CD14-positive monocyte (primary cell): ENCODE results near the gene PREX1. TPM values are rescaled to one million over a fixed set of nuclear protein-coding genes. Genes with fewer than 3 reads are reported as not detected.
"Not testable (repeated sequence)": the region's sequence is repeated elsewhere in the genome, so short reads cannot be mapped to it uniquely, and the experiment has no call there.

Experiments used
- DNase-seq, 3 donors: peaks; one replicate each; pipeline ENCODE4 v3.0.0-alpha.2; 2011 to 2022
- H2AFZ ChIP-seq: 2 replicates; pipeline ENCODE4 v1.6.0; 2012; ENCODE audit warnings: mild to moderate bottlenecking, low read depth, low read length, inconsistent platforms; ENCODE audit not compliant: insufficient read depth, poor library complexity, severe bottlenecking
- H3K27ac ChIP-seq, 2 donors: 1 replicate in 1 of 2; 2 replicates in 1 of 2; pipeline ENCODE4 v1.5.1; 2012 to 2013; ENCODE audit warnings: low read length in 2 of 2, control low read depth in 1 of 2, inconsistent platforms in 1 of 2, low read depth in 1 of 2, mild to moderate bottlenecking in 1 of 2
- H3K27me3 ChIP-seq, 2 donors: one replicate each; pipeline versions ENCODE4 v1.6.0 to v1.6.1; 2011 to 2013; ENCODE audit warnings: low read length in 2 of 2; ENCODE audit not compliant: control insufficient read depth in 2 of 2, insufficient read depth in 2 of 2
- H3K36me3 ChIP-seq, 2 donors: replicated peaks in 1 of 2; 1 replicate in 1 of 2; 2 replicates in 1 of 2; pipeline versions ENCODE4 v1.5.1 to v1.6.1; 2012 to 2013; ENCODE audit warnings: low read length in 2 of 2, control low read depth in 1 of 2, inconsistent platforms in 1 of 2, mild to moderate bottlenecking in 1 of 2; ENCODE audit not compliant: insufficient read depth in 2 of 2, control insufficient read depth in 1 of 2
- H3K4me1 ChIP-seq, 2 donors: 1 replicate in 1 of 2; 2 replicates in 1 of 2; pipeline versions ENCODE4 v1.5.1 to v1.6.1; 2012 to 2013; ENCODE audit warnings: low read length in 2 of 2, control low read depth in 1 of 2, inconsistent platforms in 1 of 2, mild to moderate bottlenecking in 1 of 2, moderate library complexity in 1 of 2; ENCODE audit not compliant: insufficient read depth in 2 of 2, control insufficient read depth in 1 of 2
- H3K4me2 ChIP-seq: replicated peaks from 2 replicates; pipeline ENCODE3; 2012; ENCODE audit warnings: low read length, moderate library complexity, mild to moderate bottlenecking; ENCODE audit not compliant: poor library complexity, severe bottlenecking; ENCODE audit errors: extremely low read depth
- H3K4me3 ChIP-seq, 3 experiments: fragments of 200-600 bp in 1 of 3; sonication (generic) in 1 of 3; replicated peaks in 1 of 3; 1 replicate in 2 of 3; 2 replicates in 1 of 3; pipeline ENCODE4 v1.5.1; 2011 to 2013; ENCODE audit warnings: low read length in 3 of 3, mild to moderate bottlenecking in 3 of 3, control low read depth in 2 of 3, low read depth in 2 of 3, inconsistent platforms in 1 of 3, moderate library complexity in 1 of 3
- H3K79me2 ChIP-seq: 2 replicates; pipeline ENCODE4 v1.6.0; 2012; ENCODE audit warnings: mild to moderate bottlenecking, control low read depth, inconsistent platforms, low read length, moderate library complexity; ENCODE audit not compliant: insufficient read depth
- H3K9ac ChIP-seq: 2 replicates; pipeline ENCODE4 v1.6.0; 2017; ENCODE audit warnings: low read length, mild to moderate bottlenecking; ENCODE audit not compliant: insufficient read depth, poor library complexity, severe bottlenecking
- H3K9me3 ChIP-seq, 2 donors: replicated peaks in 1 of 2; 1 replicate in 1 of 2; 2 replicates in 1 of 2; pipeline versions ENCODE4 v1.5.1 to v1.6.1; 2012 to 2013; ENCODE audit warnings: low read length in 2 of 2, control low read depth in 1 of 2; ENCODE audit not compliant: control insufficient read depth in 1 of 2, insufficient read depth in 1 of 2
- H4K20me1 ChIP-seq: 2 replicates; pipeline ENCODE4 v1.6.0; 2012; ENCODE audit warnings: mild to moderate bottlenecking, low read length, control low read depth, moderate library complexity; ENCODE audit not compliant: insufficient read depth
- H3K27ac Mint-ChIP-seq, 7 donors: one replicate each; pipeline ENCODE4 v1.8.0; 2020; ENCODE audit warnings: mild to moderate bottlenecking in 7 of 7, mixed read lengths in 7 of 7, moderate library complexity in 6 of 7, inconsistent platforms in 2 of 7
- H3K27me3 Mint-ChIP-seq, 3 donors: one replicate each; pipeline ENCODE4 v1.8.0; 2021 to 2022; ENCODE audit warnings: low read depth in 3 of 3, mild to moderate bottlenecking in 3 of 3, mixed read lengths in 3 of 3, moderate library complexity in 3 of 3, inconsistent platforms in 1 of 3
- H3K36me3 Mint-ChIP-seq, 2 donors: one replicate each; pipeline ENCODE4 v1.8.0; 2020; ENCODE audit warnings: mixed read lengths in 2 of 2, inconsistent platforms in 1 of 2, mild to moderate bottlenecking in 1 of 2
- H3K4me1 Mint-ChIP-seq: one replicate; pipeline ENCODE4 v1.8.0; 2020; ENCODE audit warnings: mild to moderate bottlenecking, mixed read lengths
- H3K4me3 Mint-ChIP-seq, 2 donors: one replicate each; pipeline ENCODE4 v1.8.0; 2020; ENCODE audit warnings: mild to moderate bottlenecking in 2 of 2, mixed read lengths in 2 of 2, moderate library complexity in 1 of 2
- H3K9me3 Mint-ChIP-seq, 7 donors: one replicate each; pipeline ENCODE4 v1.8.0; 2020 to 2022; ENCODE audit warnings: mixed read lengths in 7 of 7, mild to moderate bottlenecking in 6 of 7, moderate library complexity in 6 of 7, inconsistent platforms in 2 of 7
- WGBS: methylation state at CpG from one replicate; pipeline ENCODE4 v1.1.5; 2013; ENCODE audit warnings: missing lambda C conversion rate; ENCODE audit not compliant: insufficient coverage; 5-methylcytosine and 5-hydroxymethylcytosine counted together
- intact Hi-C, 2 donors: fragments of 100-400 bp; cut with micrococcal nuclease; formaldehyde crosslinking; loops; one replicate each; pipeline versions ENCODE4 v1.15.0 to v1.15.1; 2023
- polyA plus RNA-seq, 3 donors: library from polyadenylated mRNA; depleted of rRNA in 1 of 3; unstranded in 2 of 3; stranded (reverse) in 1 of 3; fragments of 300-500 nt in 2 of 3; fragments of >200 nt in 1 of 3; fragmentation: Illumina TruSeq in 2 of 3; gene quantifications; 1 replicate in 2 of 3; 2 replicates in 1 of 3; pipeline ENCODE4 v1.2.3, GENCODE V29; 2012 to 2021
- TF ChIP-seq, protein P1 (sequence below): fragments of 200-600 bp; IDR thresholded peaks from one replicate; pipeline ENCODE4 v1.8.0; 2022; ENCODE audit warnings: antibody characterized with exemption, mild to moderate bottlenecking

The PREX1 gene
- polyA plus RNA-seq, 3 donors, result 24.3 to 114 (median 27.5) TPM

DNA sequence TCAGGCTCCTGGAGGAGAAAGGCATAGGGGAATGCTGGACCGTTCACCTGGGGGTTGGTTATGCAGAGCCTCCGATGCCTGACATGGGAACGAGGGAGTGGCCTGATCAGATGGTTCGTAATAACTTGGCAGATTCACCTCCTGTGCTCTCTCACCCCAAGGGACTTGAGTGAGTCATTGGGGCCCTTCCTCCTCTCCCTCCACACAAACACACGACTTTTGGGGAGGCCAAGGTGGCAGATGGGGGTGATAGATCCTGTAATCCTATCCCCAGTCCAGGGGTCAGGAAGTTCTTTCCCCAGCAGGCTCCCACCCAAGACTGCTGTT lies 48.1 kb upstream of the PREX1 start:
- Histone ChIP-seq H3K79me2 (peaks cover 3% of the 10 kb centered on the region), H3K27ac (peak overlapping the region in 1 of 2 donors; percentile 68), H4K20me1 (no peaks in the 10 kb centered on the region), H2AFZ (peak overlapping the region; percentile 6), H3K4me1 (peaks cover 53 to 78% of the 10 kb centered on the region in 2 donors), H3K36me3 (no peaks in the 10 kb centered on the region), H3K27me3 (no peaks in the 10 kb centered on the region), H3K4me2 (peak overlapping the region; percentile 32), H3K4me3 (peak overlapping the region in 1 of 3 experiments; percentile 40), H3K9me3 (no peaks in the 10 kb centered on the region), H3K9ac (no peak overlapping the region)
- Mint-ChIP-seq H3K27ac (peak overlapping the region in 5 of 7 donors; percentile 69 to 89 (median 82)), H3K36me3 (no peaks in the 10 kb centered on the region), H3K4me1 (peaks cover 54% of the 10 kb centered on the region), H3K4me3 (peak overlapping the region in 1 of 2 donors; percentile 52), H3K9me3 (peaks cover 0 to 6% (median 0%) of the 10 kb centered on the region in 7 donors), H3K27me3 (no peaks in the 10 kb centered on the region)
- intact Hi-C loops, result no loop called here
- WGBS, result no CpG with 5 or more reads among the region's 5 CpGs
- TF ChIP-seq, protein P1, sequence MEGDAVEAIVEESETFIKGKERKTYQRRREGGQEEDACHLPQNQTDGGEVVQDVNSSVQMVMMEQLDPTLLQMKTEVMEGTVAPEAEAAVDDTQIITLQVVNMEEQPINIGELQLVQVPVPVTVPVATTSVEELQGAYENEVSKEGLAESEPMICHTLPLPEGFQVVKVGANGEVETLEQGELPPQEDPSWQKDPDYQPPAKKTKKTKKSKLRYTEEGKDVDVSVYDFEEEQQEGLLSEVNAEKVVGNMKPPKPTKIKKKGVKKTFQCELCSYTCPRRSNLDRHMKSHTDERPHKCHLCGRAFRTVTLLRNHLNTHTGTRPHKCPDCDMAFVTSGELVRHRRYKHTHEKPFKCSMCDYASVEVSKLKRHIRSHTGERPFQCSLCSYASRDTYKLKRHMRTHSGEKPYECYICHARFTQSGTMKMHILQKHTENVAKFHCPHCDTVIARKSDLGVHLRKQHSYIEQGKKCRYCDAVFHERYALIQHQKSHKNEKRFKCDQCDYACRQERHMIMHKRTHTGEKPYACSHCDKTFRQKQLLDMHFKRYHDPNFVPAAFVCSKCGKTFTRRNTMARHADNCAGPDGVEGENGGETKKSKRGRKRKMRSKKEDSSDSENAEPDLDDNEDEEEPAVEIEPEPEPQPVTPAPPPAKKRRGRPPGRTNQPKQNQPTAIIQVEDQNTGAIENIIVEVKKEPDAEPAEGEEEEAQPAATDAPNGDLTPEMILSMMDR, result no peak
- DNase-seq, result peak; percentile 63 to 79 (median 64)

DNA sequence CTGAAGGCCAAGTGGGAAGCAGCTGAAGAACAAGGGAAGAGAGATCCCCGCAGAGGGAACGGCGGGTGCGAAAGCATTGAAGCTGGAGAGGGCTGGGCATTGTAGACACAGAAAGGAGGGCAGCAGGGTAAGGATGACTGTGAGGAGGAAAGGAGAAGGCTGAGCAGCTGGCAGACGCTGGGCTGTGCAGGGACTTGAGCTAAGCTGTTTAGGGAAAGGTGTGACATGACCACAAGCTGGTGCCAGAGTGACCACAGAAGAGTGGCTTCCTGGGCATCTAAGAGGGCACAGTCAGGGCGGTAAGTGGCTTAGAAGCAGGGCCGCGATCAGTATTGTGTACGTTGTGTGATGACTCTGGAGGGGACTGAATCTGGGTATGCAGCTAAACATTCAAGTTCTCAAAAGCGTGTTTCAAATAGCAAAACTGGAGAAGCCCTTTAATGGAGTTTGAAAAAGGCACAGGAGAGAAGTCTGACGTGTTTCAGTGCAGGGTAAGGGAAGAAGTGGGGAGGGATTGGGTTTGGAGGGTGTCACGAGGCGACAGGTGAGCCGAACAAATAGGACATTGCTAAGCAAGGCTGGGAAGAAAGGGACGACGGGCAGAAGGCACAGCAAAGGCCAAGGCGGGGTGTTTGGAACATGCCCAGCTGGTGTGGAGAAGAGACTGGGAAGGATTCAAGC lies 47.6 kb upstream of the PREX1 start:
- peak overlapping the region in 1 of 2 donors; percentile 68 for H3K27ac ChIP-seq
- H3K9me3 ChIP-seq, result no peaks in the 10 kb centered on the region
- no peaks in the 10 kb centered on the region for H3K27me3 ChIP-seq
- no peaks in the 10 kb centered on the region for H4K20me1 ChIP-seq
- peak overlapping the region; percentile 32 for H3K4me2 ChIP-seq
- H3K36me3 Mint-ChIP-seq, result no peaks in the 10 kb centered on the region
- peak overlapping the region in 1 of 3 experiments; percentile 40 for H3K4me3 ChIP-seq
- WGBS, result 72% methylated on average over 17 of the region's 17 CpGs
- peaks cover 3% of the 10 kb centered on the region for H3K79me2 ChIP-seq
- no peak for DNase-seq
- peaks cover 52 to 79% of the 10 kb centered on the region in 2 donors for H3K4me1 ChIP-seq
- H3K4me3 Mint-ChIP-seq, result peak overlapping the region in 1 of 2 donors; percentile 52
- H3K9ac ChIP-seq, result no peak overlapping the region
- intact Hi-C loops, result no loop called here
- peaks cover 0 to 6% (median 0%) of the 10 kb centered on the region in 7 donors for H3K9me3 Mint-ChIP-seq
- peak overlapping the region; percentile 20 for H2AFZ ChIP-seq
- H3K4me1 Mint-ChIP-seq, result peaks cover 56% of the 10 kb centered on the region
- TF ChIP-seq, protein P1, result no peak
- peak overlapping the region in 6 of 7 donors; percentile 44 to 89 (median 75) for H3K27ac Mint-ChIP-seq
- no peaks in the 10 kb centered on the region for H3K27me3 Mint-ChIP-seq
- H3K36me3 ChIP-seq, result no peaks in the 10 kb centered on the region

DNA sequence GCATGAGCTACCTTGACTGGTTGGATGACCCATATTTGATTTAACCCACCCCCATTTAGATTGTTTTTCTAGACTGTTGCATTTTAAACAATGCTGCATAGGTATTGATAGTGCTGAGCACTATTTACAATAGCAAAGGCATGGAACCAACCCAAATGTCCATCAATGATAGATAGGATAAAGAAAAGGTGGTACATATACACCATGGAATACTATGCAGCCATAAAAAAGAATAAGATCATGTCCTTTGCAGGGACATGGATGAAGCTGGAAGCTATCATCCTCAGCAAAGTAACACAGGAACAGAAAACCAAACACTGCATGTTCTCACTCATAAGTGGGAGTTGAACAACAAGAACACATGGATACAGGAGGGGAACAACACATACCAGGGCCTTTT lies 41.6 kb upstream of the PREX1 start:
- intact Hi-C loops, H3K9ac ChIP-seq, H3K36me3 Mint-ChIP-seq, H3K4me3 Mint-ChIP-seq, H3K27me3 Mint-ChIP-seq, H2AFZ ChIP-seq, DNase-seq, H3K9me3 ChIP-seq, H3K79me2 ChIP-seq, H3K36me3 ChIP-seq, H3K9me3 Mint-ChIP-seq, H3K4me2 ChIP-seq, H4K20me1 ChIP-seq, H3K4me3 ChIP-seq, H3K27me3 ChIP-seq, H3K27ac ChIP-seq: not testable (repeated sequence)
- peaks cover 46 to 56% of the 10 kb centered on the region in 2 donors for H3K4me1 ChIP-seq
- Mint-ChIP-seq H3K27ac (peak overlapping the region in 1 of 7 donors; percentile 46), H3K4me1 (peaks cover 64% of the 10 kb centered on the region)
